Measurements from ENCODE around the gene MALAT1. TPM values are rescaled to one million over a fixed set of nuclear protein-coding genes. Genes with fewer than 3 reads are reported as not detected.

Gene MALAT1
- total and polyA plus RNA-seq, 10 of the 15 experiments (the other 5 are each of a cell fraction or from before 2014, with no cell fraction given): 448 to 8,160 (median 2,019) TPM

GRCh38 chr11:65503949-65504673 lies 5.3 kb downstream of the MALAT1 start (continued):
- TF ChIP-seq POU2F2 (IDR thresholded peaks at IDR 0.05; ENCODE audit: borderline replicate concordance, low read depth, low read length) (peak; percentile 72), BRCA1 (IDR thresholded peaks at IDR 0.05; ENCODE audit: low read depth, low read length) (no peak), CHD2 (IDR thresholded peaks at IDR 0.05; ENCODE audit: borderline replicate concordance, low read depth, low read length) (no peak; the same call in 1 of the 2 replicates), ZNF622 (IDR thresholded peaks at IDR 0.05) (no peak), EED (IDR thresholded peaks at IDR 0.05; ENCODE audit: low read depth) (no peak), MYC (IDR thresholded peaks at IDR 0.05; ENCODE audit: insufficient read depth, insufficient read length, insufficient replicate concordance, low read length, severe bottlenecking) (no peak), IKZF1 (conservative IDR thresholded peaks at IDR 0.05) (no peak), POLR2AphosphoS2 (IDR thresholded peaks at IDR 0.05; ENCODE audit: low read depth, low read length) (peak; percentile 94), ELK1 (IDR thresholded peaks at IDR 0.05; ENCODE audit: low read depth, low read length) (0 out of 2 replicates have a peak, but pooled peaks have one; percentile 22), BCLAF1 (IDR thresholded peaks at IDR 0.05) (peak; percentile 48), MTA3 (IDR thresholded peaks at IDR 0.05; ENCODE audit: borderline replicate concordance, low read length) (no peak; the same call in none of the 2 replicates), KAT2A (conservative IDR thresholded peaks at IDR 0.05; ENCODE audit: control insufficient read depth, low read depth, low read length) (no peak), FOXK2 (IDR thresholded peaks at IDR 0.05) (no peak), IRF5 (IDR thresholded peaks at IDR 0.05; ENCODE audit: borderline replicate concordance) (no peak), SIN3A (IDR thresholded peaks at IDR 0.05; ENCODE audit: low read depth, low read length) (0 out of 2 replicates have a peak, but pooled peaks have one; percentile 37), HDGF (IDR thresholded peaks at IDR 0.05) (no peak), TCF12 (IDR thresholded peaks at IDR 0.05; ENCODE audit: low read depth, low read length) (no peak), E4F1 (IDR thresholded peaks at IDR 0.05; ENCODE audit: borderline replicate concordance, partially characterized antibody) (no peak), SIX5 (IDR thresholded peaks at IDR 0.05; ENCODE audit: low read depth, low read length, severe bottlenecking) (no peak), RUNX3 (IDR thresholded peaks at IDR 0.05; ENCODE audit: low read length) (no peak; the same call in 1 of the 2 replicates), RELB (IDR thresholded peaks at IDR 0.05; ENCODE audit: low read depth) (peak; percentile 42)

Data from GM12878 (cell line).